ENCODE results near the gene STAC3.

- TF ChIP-seq POLR2A (IDR thresholded peaks at IDR 0.05; ENCODE audit: low read depth, low read length) = no peak
- TF ChIP-seq TAF1 (IDR thresholded peaks at IDR 0.05; ENCODE audit: low read depth, low read length) = no peak
- TF ChIP-seq SPI1 (IDR thresholded peaks at IDR 0.05; ENCODE audit: low read depth, low read length) = no peak
- TF ChIP-seq POLR2AphosphoS5 (IDR thresholded peaks at IDR 0.05; ENCODE audit: low read depth, low read length) = no peak
These were observed 41.1 kb downstream of the STAC3 start for GRCh38 chr12:57209916-57210315.
